GM12891 (cell line): ENCODE data around the gene PARPBP.

Source experiments
- POLR2A ChIP-seq: IDR thresholded peaks from 2 replicates; pipeline ENCODE4 v1.6.1; 2011; ENCODE audit warnings: low read depth, low read length, control low read depth
- POLR2AphosphoS5 ChIP-seq: IDR thresholded peaks from 2 replicates; pipeline ENCODE4 v1.6.1; 2011; ENCODE audit warnings: low read depth, low read length, control low read depth
- POU2F2 ChIP-seq: IDR thresholded peaks from 2 replicates; pipeline ENCODE4 v1.6.1; 2011; ENCODE audit warnings: low read depth, mild to moderate bottlenecking, control low read depth, low read length, moderate library complexity
- TAF1 ChIP-seq: IDR thresholded peaks from 2 replicates; pipeline ENCODE4 v1.6.1; 2011; ENCODE audit warnings: low read depth, low read length, control low read depth

GRCh38 chr12:102182635-102183034 lies 62.7 kb downstream of the PARPBP start:
- TF ChIP-seq TAF1 (no peak), POLR2A (no peak), POLR2AphosphoS5 (no peak), POU2F2 (no peak)
